GM12865 (cell line): ENCODE data around the gene ENOPH1.

ENCODE experiments used
- DNase-seq: peaks from one replicate; pipeline ENCODE4 v3.0.0; 2010; ENCODE audit warnings: low read depth
- H3K4me3 ChIP-seq: 2 replicates; pipeline ENCODE4 v1.5.1; 2011; ENCODE audit warnings: mild to moderate bottlenecking, low read depth, low read length, control low read depth
- CTCF ChIP-seq: IDR thresholded peaks from 2 replicates; pipeline ENCODE4 v1.5.1; 2011; ENCODE audit warnings: low read length, control low read depth, low read depth, inconsistent platforms; ENCODE audit not compliant: insufficient read depth; ENCODE audit errors: missing control alignments

The ENOPH1 gene

GRCh38 chr4:82428969-82429727 is 1.2 kb upstream of the ENOPH1 start:
- peak overlapping the region; percentile 99 for H3K4me3 ChIP-seq
- peak; percentile 88 for TF ChIP-seq CTCF
- peak; percentile 96 for DNase-seq

DNA sequence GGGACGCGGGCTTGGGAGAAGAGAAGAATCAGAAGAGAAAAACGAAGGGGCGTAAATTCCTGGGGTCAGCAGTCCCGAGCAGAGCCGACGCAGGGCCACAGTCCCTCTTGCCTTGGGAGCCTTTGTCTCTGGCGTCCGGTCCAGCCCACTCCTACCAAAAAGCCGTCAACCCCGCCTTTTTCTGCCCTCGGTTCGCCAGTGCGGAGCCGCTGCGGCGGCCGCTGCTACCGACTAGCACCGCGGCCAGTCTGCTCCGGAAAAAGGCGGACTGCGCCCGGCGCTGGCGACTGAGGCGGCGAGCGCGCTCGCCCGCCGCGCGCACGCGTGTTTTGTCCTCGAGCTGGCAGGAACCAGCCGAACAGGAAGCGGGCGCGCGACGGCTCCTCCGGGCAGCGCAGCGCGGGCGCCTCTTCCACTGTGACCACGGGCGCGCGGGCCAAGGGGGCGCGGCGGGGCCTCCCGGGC is 630 bp upstream of the ENOPH1 start:
- peak overlapping the region; percentile 99 for H3K4me3 ChIP-seq
- TF ChIP-seq CTCF: no peak
- no peak for DNase-seq

GRCh38 chr4:82430964-82431745 is 765 bp downstream of the ENOPH1 start:
- DNase-seq: peak; percentile 48

GRCh38 chr4:82431831-82432230 is 1.4 kb downstream of the ENOPH1 start:
- H3K4me3 ChIP-seq: peak overlapping the region; percentile 99
- DNase-seq: no peak
- TF ChIP-seq CTCF: no peak

More at GRCh38 chr4:82430964-82431745, 765 bp downstream of the ENOPH1 start:
- H3K4me3 ChIP-seq: peak overlapping the region; percentile 99
- TF ChIP-seq CTCF: no peak

DNA sequence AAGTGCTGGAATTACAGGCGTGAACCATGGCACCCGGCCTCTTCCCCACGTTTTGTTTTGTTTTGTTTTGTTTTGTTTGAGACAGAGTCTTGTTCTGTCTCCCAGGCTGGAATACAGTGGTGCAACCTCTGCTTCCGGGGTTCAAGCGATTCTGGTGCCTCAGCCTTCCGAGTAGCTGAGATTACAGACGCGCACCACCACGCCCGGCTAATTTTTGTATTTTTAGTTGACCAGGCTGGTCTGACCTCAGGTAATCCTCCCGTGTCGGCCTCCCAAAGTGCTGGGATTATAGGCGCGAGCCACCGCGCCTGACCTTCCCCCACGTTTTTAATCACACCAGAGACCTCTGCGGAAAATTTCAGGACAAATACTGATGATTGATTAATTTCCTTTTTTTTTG is 2.2 kb downstream of the ENOPH1 start:
- DNase-seq: no peak
- no peak overlapping the region for H3K4me3 ChIP-seq
- no peak for TF ChIP-seq CTCF

- DNase-seq: no peak
- H3K4me3 ChIP-seq: no peak overlapping the region
- no peak for TF ChIP-seq CTCF
These were observed 3.4 kb downstream of the ENOPH1 start for GRCh38 chr4:82433791-82434190.

- no peak for DNase-seq
- no peak for TF ChIP-seq CTCF
- H3K4me3 ChIP-seq: no peak overlapping the region
These were observed 4.6 kb downstream of the ENOPH1 start for GRCh38 chr4:82434949-82435348.
